H54 (cell line): ENCODE measurements around the gene DNAJC3.

Experiments
- DNase-seq: peaks from one replicate; pipeline ENCODE4 v3.0.0; 2011; ENCODE audit warnings: low spot score, mixed read lengths; ENCODE audit not compliant: insufficient read length
- FAIRE-seq: peaks from 3 replicates; lab custom pipeline; 2011; peaks lifted over from hg19 to GRCh38; lab: Jason Lieb, UNC
- POLR2A ChIP-seq: IDR thresholded peaks from 2 replicates; pipeline ENCODE4 v1.6.1; 2011; ENCODE audit warnings: low read depth, mild to moderate bottlenecking, low read length

DNAJC3 gene

GRCh38 chr13:95676762-95677563, at the start of gene DNAJC3:
DNAJC3 (plus strand) TSS chr13:95677139; CDS start chr13:95677256, 117 bp downstream.
- FAIRE-seq (peak; percentile 98), DNase-seq (peak; percentile 96)
- peak; percentile 91 for TF ChIP-seq POLR2A

DNA sequence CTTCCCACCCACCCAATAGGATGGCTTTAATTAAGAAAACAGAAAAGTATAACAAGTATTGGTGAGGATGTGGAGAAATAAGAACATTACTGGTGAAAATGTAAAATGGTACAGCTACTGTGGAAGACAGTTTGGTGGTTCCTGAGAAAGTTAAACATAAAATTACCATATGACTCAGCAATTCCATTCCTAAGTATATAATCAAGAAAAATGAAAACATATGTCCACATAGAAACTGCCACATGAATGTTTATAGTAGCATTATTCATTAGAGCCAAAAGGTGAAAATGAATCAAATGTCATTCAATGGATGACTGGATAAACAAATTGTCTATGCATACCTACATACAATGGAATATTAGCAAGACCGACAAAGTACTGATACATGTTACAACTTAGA, 49.3 kb upstream of the DNAJC3 start:
- no peak for TF ChIP-seq POLR2A
- FAIRE-seq: peak; percentile 65

DNA sequence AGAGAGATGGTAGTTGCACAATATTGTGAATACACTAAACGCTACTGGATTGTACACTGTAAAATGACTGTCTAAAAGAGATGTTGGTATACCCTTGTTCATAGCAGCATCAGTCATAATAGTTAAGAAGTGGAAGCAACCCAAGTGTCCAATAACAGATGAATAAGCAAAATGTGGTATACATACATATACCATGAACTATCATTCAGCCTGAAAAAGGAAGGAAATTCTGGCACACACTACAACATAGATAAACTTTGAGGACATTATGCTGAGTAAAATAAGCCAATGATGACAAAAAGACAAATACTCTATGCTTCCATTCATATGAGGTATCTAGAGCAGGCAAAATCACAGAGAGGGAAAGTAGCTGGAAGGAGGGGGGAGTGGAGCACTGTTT, 48.5 kb upstream of the DNAJC3 start:
- DNase-seq (no peak), FAIRE-seq (no peak)
- no peak for TF ChIP-seq POLR2A

More for the DNA sequence above, 49.3 kb upstream of the DNAJC3 start:
- no peak for DNase-seq

- no peak for FAIRE-seq
- DNase-seq: no peak
- TF ChIP-seq POLR2A: no peak
These were observed 47.9 kb upstream of the DNAJC3 start for GRCh38 chr13:95629071-95629470.

DNA sequence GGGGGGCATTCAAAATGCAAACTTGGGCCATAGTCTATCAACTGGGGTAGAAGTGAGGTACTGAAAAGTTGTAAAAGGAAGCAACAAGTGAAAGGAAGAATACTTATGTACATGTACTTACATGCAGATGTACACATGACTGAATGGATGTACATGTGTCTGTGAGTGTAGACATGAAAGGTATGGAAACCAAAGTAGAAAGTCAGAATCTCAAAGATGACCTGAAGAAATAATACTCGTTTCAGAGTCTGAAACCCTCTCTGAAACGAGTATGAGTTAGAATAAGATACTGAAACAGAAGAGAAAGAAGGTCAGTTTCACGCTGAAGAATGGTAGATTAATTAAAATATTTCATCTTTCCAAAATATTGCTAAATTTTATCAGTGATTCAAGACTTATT, 46.3 kb upstream of the DNAJC3 start:
- no peak for TF ChIP-seq POLR2A
- FAIRE-seq (no peak), DNase-seq (no peak)

- TF ChIP-seq POLR2A: no peak
- DNase-seq (no peak), FAIRE-seq (no peak)
These were observed 40.1 kb upstream of the DNAJC3 start for GRCh38 chr13:95636853-95637252.

- FAIRE-seq: no peak
- no peak for DNase-seq
- TF ChIP-seq POLR2A: no peak
These were observed 35.5 kb upstream of the DNAJC3 start for GRCh38 chr13:95641291-95642027.

DNA sequence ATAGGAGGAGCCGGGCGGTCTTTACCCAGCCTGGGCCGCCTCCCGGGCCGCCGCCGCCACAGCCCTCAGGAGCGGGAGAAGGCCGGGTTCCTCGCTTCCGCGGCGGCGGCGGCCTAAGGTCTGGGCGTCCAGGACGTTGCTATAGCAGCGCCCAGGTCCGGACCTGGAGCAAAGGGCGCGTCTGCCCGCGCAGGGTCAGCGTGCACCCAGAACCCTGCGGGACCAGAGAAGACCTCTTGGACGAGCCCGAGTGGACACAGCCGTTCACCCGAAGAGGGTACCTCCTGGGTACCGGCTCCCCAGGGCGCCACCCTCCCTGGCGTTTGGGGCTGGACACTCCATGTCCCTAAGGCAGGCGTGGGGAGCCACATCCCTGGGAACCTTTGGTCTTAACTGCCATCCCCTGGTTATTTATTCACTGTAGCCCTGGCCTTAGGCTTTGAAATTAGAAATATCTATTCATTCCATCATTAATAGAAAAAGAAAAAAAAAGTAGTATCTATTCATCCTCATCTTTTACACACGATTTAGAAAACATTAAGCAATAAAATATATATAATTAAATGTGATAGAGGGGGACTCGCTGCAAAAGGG, 34.8 kb upstream of the DNAJC3 start:
- no peak for FAIRE-seq
- no peak for DNase-seq
- TF ChIP-seq POLR2A: no peak

GRCh38 chr13:95642999-95643398, 33.9 kb upstream of the DNAJC3 start:
- FAIRE-seq (no peak), DNase-seq (no peak)
- no peak for TF ChIP-seq POLR2A

DNA sequence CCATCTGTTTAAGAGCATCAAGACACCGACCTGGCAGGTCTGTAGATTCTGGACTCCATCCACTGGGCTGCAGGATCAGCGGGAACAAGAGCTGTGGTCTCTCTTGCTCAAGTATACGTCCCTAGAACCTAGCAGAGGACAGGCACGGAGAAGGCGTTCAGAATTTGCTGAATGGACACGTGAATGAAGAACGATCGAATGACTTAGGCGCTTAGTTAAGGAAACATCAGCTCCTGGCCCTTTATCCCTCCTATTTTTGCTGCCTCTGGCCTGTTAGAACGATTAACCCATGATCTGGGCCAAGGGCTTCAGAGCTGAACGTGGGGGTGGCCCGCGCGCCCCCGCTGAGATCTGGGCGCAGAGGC, 33.4 kb upstream of the DNAJC3 start:
- TF ChIP-seq POLR2A: no peak
- FAIRE-seq (peak; percentile 69), DNase-seq (no peak)

DNA sequence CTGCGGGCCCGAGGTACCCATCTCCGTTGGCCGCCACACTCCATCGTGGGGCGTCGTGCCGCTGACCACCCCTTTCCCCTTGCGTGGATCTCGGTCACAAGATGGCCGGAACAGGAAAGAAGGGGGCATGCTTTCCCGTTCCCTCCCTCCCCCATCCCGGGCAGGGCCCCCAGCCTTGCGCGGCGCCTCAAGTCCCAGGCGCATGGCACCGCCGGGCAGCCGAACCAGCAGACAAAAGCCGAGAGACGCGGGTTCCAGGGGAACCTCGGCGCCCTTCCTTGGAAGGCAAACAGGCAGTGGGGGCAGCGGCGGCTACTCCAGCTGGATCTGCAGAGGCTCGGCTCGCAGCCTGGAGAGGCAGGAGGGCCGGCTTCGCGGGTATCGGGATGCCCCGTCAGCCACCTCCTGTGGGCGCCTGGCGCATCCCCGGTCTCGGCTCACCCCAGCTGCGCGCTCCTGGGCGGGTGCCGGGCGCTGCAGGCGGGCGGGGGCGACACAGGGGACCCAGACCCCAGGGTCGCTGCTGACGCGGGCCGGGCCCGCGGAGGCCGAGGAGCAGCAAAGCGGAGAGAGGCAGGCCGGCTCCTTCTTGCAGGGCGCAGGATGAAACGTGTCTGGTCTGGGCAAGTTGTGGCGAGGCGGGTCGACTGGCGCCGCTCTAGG, 32.9 kb upstream of the DNAJC3 start:
- no peak for TF ChIP-seq POLR2A
- DNase-seq (peak; percentile 58), FAIRE-seq (no peak)

GRCh38 chr13:95644601-95645052, 32.3 kb upstream of the DNAJC3 start, which contains the start of gene DZIP1:
DZIP1 (minus strand) TSS chr13:95644706; CDS start chr13:95642029, 2,677 bp downstream.
- FAIRE-seq: peak; percentile 93
- peak; percentile 41 for TF ChIP-seq POLR2A
- peak; percentile 93 for DNase-seq

DNA sequence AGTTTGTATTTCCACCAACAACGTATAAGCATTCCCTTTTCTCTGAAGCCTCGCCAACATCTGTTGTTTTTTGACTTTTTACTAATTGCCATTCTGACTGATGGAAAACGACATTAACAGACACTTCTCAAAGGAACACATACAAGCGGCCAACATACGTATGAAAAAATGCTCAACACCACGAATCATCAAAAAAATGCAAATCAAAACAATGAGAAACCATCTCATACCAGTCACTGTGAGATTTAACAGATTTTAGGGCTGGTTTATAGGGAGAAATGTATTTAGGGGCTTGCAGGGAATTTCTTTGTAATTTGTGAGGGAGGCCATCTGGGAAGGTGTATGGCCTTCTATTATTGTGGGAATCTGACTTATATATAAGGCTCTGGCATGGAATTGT, 29.6 kb upstream of the DNAJC3 start:
- DNase-seq (no peak), FAIRE-seq (peak; percentile 64)
- no peak for TF ChIP-seq POLR2A
